GM23338 (cell line): ENCODE measurements around the gene JMJD1C. TPM values are rescaled to one million over a fixed set of nuclear protein-coding genes. Genes with fewer than 3 reads are reported as not detected.

Experiments used
- ATAC-seq: fragments of 200-7000 bp; cut with Tn5 transposase; 3 replicates; pipeline ENCODE4 v1.9.1; 2020
- DNase-seq: peaks from one replicate; pipeline ENCODE4 v3.0.0-alpha.2; 2015; ENCODE audit warnings: low spot score
- H2AFZ ChIP-seq: fragments of 200-600 bp; sonication (generic); 2 replicates; pipeline ENCODE4 v1.8.0; 2016; ENCODE audit warnings: antibody characterized with exemption, mild to moderate bottlenecking, moderate library complexity
- H3F3A ChIP-seq: fragments of 200-600 bp; sonication (generic); replicated peaks from 2 replicates; pipeline ENCODE4 v1.8.0; 2017; ENCODE audit warnings: antibody characterized with exemption, mixed run types, low read depth
- H3K27ac ChIP-seq: fragments of 200-600 bp; sonication (generic); 2 replicates; pipeline ENCODE4 v1.6.1; 2016; ENCODE audit warnings: low read depth
- H3K27me3 ChIP-seq: fragments of 200-600 bp; sonication (generic); 2 replicates; pipeline ENCODE4 v1.8.0; 2016; ENCODE audit warnings: mild to moderate bottlenecking, mixed run types, moderate library complexity; ENCODE audit not compliant: insufficient read depth
- H3K36me3 ChIP-seq: fragments of 200-600 bp; sonication (generic); 2 replicates; pipeline ENCODE4 v1.8.0; 2016; ENCODE audit warnings: mild to moderate bottlenecking; ENCODE audit not compliant: insufficient read depth
- H3K4me1 ChIP-seq: fragments of 200-600 bp; sonication (generic); 2 replicates; pipeline ENCODE4 v1.8.0; 2016; ENCODE audit warnings: mild to moderate bottlenecking, moderate library complexity; ENCODE audit not compliant: insufficient read depth
- H3K4me2 ChIP-seq: fragments of 200-600 bp; sonication (generic); 2 replicates; pipeline ENCODE4 v1.7.1; 2017; ENCODE audit warnings: mixed run types
- H3K4me3 ChIP-seq: fragments of 200-600 bp; sonication (generic); 2 replicates; pipeline ENCODE4 v1.6.1; 2016; ENCODE audit warnings: mixed run types
- H3K79me2 ChIP-seq: fragments of 200-600 bp; sonication (generic); replicated peaks from 2 replicates; pipeline ENCODE4 v1.8.0; 2017; ENCODE audit warnings: mild to moderate bottlenecking; ENCODE audit not compliant: insufficient read depth
- H3K9me2 ChIP-seq: fragments of 200-600 bp; sonication (generic); 2 replicates; pipeline ENCODE4 v1.8.0; 2017; ENCODE audit not compliant: insufficient read depth
- H4K20me1 ChIP-seq: fragments of 200-600 bp; sonication (generic); replicated peaks from 2 replicates; pipeline ENCODE4 v1.8.0; 2017; ENCODE audit warnings: mild to moderate bottlenecking; ENCODE audit not compliant: insufficient read depth
- H3K27ac Mint-ChIP-seq: 2 replicates; pipeline ENCODE4 v1.8.0; 2020; ENCODE audit warnings: inconsistent platforms, mild to moderate bottlenecking, moderate library complexity, mixed read lengths
- H3K27me3 Mint-ChIP-seq: 3 replicates; pipeline ENCODE4 v1.8.0; 2022; ENCODE audit warnings: low read depth, mild to moderate bottlenecking, moderate library complexity, mixed read lengths, inconsistent platforms; ENCODE audit not compliant: insufficient read depth, poor library complexity
- H3K36me3 Mint-ChIP-seq: 3 replicates; pipeline ENCODE4 v1.8.0; 2021; ENCODE audit warnings: low read depth, mild to moderate bottlenecking, inconsistent platforms, moderate library complexity, mixed read lengths
- H3K4me1 Mint-ChIP-seq: 3 replicates; pipeline ENCODE4 v1.8.0; 2020; ENCODE audit warnings: mild to moderate bottlenecking, inconsistent platforms, mixed read lengths
- H3K4me3 Mint-ChIP-seq: 3 replicates; pipeline ENCODE4 v1.8.0; 2021; ENCODE audit warnings: moderate library complexity, mild to moderate bottlenecking, inconsistent platforms, mixed read lengths
- H3K9me3 Mint-ChIP-seq: 3 replicates; pipeline ENCODE4 v1.8.0; 2020; ENCODE audit warnings: moderate library complexity, mild to moderate bottlenecking, inconsistent platforms, mixed read lengths
- CREB1 ChIP-seq: fragments of 250-450 bp; sonication (Bioruptor Pico); IDR thresholded peaks from 2 replicates; pipeline ENCODE4 v1.5.0; 2020; ENCODE audit warnings: low read depth, mild to moderate bottlenecking, moderate library complexity
- JUNB ChIP-seq: IDR thresholded peaks from one replicate; pipeline ENCODE4 v1.6.1; 2016; ENCODE audit warnings: antibody characterized with exemption; ENCODE audit not compliant: unreplicated experiment
- NANOG ChIP-seq: IDR thresholded peaks from 2 replicates; pipeline ENCODE4 v1.6.1; 2016; ENCODE audit warnings: antibody characterized with exemption, borderline replicate concordance
- POLR2AphosphoS5 ChIP-seq: IDR thresholded peaks from 2 replicates; pipeline ENCODE4 v1.6.1; 2016; ENCODE audit warnings: antibody characterized with exemption, low read depth
- STAT1 ChIP-seq: IDR thresholded peaks from one replicate; pipeline ENCODE4 v1.6.1; 2016; ENCODE audit warnings: antibody characterized with exemption; ENCODE audit not compliant: unreplicated experiment
- ZNF114 ChIP-seq: fragments of 250-450 bp; sonication (Bioruptor Pico); IDR thresholded peaks from 2 replicates; pipeline ENCODE4 v1.5.0; 2020; ENCODE audit warnings: mild to moderate bottlenecking, moderate library complexity
- polyA plus RNA-seq: library from polyadenylated mRNA; unstranded; fragments of >200 nt; fragmentation: Nextera tagmentation; extraction: Ambion mirVana; gene quantifications from 2 replicates; pipeline ENCODE4 v1.2.1, GENCODE V29; 2016
- total RNA-seq: library from RNA; depleted of rRNA; stranded (reverse); fragments of >200 nt; shearing (Covaris generic); gene quantifications from 2 replicates; pipeline ENCODE4 v1.2.3, GENCODE V29; 2014
- TF ChIP-seq, protein P1 (sequence below): IDR thresholded peaks from 2 replicates; pipeline ENCODE4 v1.6.1; 2016; ENCODE audit warnings: antibody characterized with exemption
- TF ChIP-seq, protein P2 (sequence below), 2 experiments: fragments of 200-600 bp in 1 of 2; sonication (generic) in 1 of 2; conservative IDR thresholded peaks; 2 replicates each; pipeline versions ENCODE4 v1.5.1 to v1.6.1; 2016 to 2017; ENCODE audit warnings: antibody characterized with exemption in 2 of 2, low read depth in 2 of 2, mild to moderate bottlenecking in 2 of 2, moderate library complexity in 1 of 2
- TF ChIP-seq, protein P3 (sequence below): IDR thresholded peaks from one replicate; pipeline ENCODE4 v1.6.1; 2018; ENCODE audit warnings: antibody characterized with exemption; ENCODE audit not compliant: unreplicated experiment
- TF ChIP-seq, protein P4 (sequence below): fragments of 250-450 bp; sonication (Bioruptor Pico); IDR thresholded peaks from 2 replicates; pipeline ENCODE4 v1.5.0; 2020; ENCODE audit warnings: mild to moderate bottlenecking, moderate library complexity

The JMJD1C gene
- total and polyA plus RNA-seq, 2 experiments from 2014 or later = 333 to 435 TPM

DNA sequence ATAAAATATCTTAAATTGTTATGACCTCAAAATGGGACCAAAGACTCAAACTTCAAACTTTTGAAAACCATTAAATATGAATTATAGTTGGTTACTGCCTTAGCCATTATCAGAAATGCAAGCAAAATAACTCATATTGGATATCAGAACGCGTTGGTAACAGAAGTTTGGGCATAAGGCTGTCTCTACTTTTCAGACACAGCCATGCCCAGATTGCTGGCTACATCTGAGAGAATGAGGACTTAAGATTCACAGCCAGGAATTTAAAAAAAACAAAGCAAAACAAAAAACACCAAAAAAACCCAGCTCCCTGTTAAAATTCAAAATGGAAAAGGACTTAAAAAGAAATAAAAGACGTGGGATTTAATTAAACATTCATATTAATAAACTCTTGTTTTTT is 161.6 kb downstream of the JMJD1C start:
- Mint-ChIP-seq H3K27me3 (peaks cover 2% of the 10 kb centered on the region), H3K27ac (no peak overlapping the region), H3K4me3 (no peak overlapping the region), H3K36me3 (no peaks in the 10 kb centered on the region), H3K9me3 (no peaks in the 10 kb centered on the region), H3K4me1 (peaks cover 3% of the 10 kb centered on the region; the same call in 1 of the 3 replicates)
- Histone ChIP-seq H3K4me2 (no peak overlapping the region), H3K4me1 (no peaks in the 10 kb centered on the region), H3K27me3 (no peaks in the 10 kb centered on the region), H3K27ac (no peak overlapping the region), H2AFZ (no peak overlapping the region), H3K36me3 (no peaks in the 10 kb centered on the region), H3F3A (no peaks in the 10 kb centered on the region), H3K9me2 (no peaks in the 10 kb centered on the region), H4K20me1 (no peaks in the 10 kb centered on the region), H3K79me2 (peaks cover 64% of the 10 kb centered on the region), H3K4me3 (no peak overlapping the region)
- ATAC-seq (no peak), DNase-seq (no peak)
- no peak for TF ChIP-seq JUNB
- no peak for TF ChIP-seq POLR2AphosphoS5
- no peak for TF ChIP-seq ZNF114 (CRISPR knock-in tag)

DNA sequence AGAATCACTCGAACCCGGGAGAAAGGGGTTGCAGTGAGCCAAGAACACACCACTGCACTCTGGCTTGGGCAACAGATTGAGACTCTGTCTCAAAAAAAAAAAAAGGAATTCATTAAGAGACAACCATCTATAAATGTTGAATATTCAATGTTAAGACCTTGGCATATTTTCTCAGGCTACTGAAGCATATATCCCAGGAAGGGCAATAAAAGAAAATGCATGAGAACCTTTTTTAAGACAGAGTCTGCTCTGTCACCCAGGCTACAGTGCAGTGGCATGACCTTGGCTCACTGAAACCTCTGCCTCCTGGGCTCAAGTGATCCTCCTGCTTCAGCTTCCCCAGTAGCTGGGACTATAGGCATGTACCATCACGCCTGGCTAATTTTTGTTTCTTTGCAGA is 165.0 kb downstream of the JMJD1C start:
- no peaks in the 10 kb centered on the region for H3K9me2 ChIP-seq
- H3K36me3 ChIP-seq = no peaks in the 10 kb centered on the region
- 0 out of 2 replicates have a peak, but pooled peaks cover 4% of the 10 kb centered on the region for H4K20me1 ChIP-seq
- H3K4me3 Mint-ChIP-seq = no peak overlapping the region
- peaks cover 3% of the 10 kb centered on the region; the same call in 1 of the 3 replicates for H3K36me3 Mint-ChIP-seq
- no peaks in the 10 kb centered on the region for H3K9me3 Mint-ChIP-seq
- no peak overlapping the region for H3K4me2 ChIP-seq
- DNase-seq (no peak), ATAC-seq (no peak)
- no peak overlapping the region for H3K27ac Mint-ChIP-seq
- H3K79me2 ChIP-seq = peaks cover 70% of the 10 kb centered on the region
- no peaks in the 10 kb centered on the region for H3K27me3 ChIP-seq
- no peaks in the 10 kb centered on the region for H3F3A ChIP-seq
- no peak overlapping the region for H3K27ac ChIP-seq
- peaks cover 3% of the 10 kb centered on the region; the same call in 2 of the 3 replicates for H3K4me1 Mint-ChIP-seq
- H3K27me3 Mint-ChIP-seq = peaks cover 2% of the 10 kb centered on the region
- no peak overlapping the region for H2AFZ ChIP-seq
- H3K4me1 ChIP-seq = no peaks in the 10 kb centered on the region
- no peak overlapping the region for H3K4me3 ChIP-seq
- TF ChIP-seq, protein P1, sequence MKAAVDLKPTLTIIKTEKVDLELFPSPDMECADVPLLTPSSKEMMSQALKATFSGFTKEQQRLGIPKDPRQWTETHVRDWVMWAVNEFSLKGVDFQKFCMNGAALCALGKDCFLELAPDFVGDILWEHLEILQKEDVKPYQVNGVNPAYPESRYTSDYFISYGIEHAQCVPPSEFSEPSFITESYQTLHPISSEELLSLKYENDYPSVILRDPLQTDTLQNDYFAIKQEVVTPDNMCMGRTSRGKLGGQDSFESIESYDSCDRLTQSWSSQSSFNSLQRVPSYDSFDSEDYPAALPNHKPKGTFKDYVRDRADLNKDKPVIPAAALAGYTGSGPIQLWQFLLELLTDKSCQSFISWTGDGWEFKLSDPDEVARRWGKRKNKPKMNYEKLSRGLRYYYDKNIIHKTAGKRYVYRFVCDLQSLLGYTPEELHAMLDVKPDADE = no peak
- TF ChIP-seq, protein P2, sequence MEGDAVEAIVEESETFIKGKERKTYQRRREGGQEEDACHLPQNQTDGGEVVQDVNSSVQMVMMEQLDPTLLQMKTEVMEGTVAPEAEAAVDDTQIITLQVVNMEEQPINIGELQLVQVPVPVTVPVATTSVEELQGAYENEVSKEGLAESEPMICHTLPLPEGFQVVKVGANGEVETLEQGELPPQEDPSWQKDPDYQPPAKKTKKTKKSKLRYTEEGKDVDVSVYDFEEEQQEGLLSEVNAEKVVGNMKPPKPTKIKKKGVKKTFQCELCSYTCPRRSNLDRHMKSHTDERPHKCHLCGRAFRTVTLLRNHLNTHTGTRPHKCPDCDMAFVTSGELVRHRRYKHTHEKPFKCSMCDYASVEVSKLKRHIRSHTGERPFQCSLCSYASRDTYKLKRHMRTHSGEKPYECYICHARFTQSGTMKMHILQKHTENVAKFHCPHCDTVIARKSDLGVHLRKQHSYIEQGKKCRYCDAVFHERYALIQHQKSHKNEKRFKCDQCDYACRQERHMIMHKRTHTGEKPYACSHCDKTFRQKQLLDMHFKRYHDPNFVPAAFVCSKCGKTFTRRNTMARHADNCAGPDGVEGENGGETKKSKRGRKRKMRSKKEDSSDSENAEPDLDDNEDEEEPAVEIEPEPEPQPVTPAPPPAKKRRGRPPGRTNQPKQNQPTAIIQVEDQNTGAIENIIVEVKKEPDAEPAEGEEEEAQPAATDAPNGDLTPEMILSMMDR (conservative IDR thresholded peaks at IDR 0.05; ENCODE audit: low read depth in 2 of 2) = no peak
- TF ChIP-seq CREB1 (CRISPR knock-in tag) (no peak), JUNB (no peak), NANOG (no peak), STAT1 (no peak)
- TF ChIP-seq, protein P3, sequence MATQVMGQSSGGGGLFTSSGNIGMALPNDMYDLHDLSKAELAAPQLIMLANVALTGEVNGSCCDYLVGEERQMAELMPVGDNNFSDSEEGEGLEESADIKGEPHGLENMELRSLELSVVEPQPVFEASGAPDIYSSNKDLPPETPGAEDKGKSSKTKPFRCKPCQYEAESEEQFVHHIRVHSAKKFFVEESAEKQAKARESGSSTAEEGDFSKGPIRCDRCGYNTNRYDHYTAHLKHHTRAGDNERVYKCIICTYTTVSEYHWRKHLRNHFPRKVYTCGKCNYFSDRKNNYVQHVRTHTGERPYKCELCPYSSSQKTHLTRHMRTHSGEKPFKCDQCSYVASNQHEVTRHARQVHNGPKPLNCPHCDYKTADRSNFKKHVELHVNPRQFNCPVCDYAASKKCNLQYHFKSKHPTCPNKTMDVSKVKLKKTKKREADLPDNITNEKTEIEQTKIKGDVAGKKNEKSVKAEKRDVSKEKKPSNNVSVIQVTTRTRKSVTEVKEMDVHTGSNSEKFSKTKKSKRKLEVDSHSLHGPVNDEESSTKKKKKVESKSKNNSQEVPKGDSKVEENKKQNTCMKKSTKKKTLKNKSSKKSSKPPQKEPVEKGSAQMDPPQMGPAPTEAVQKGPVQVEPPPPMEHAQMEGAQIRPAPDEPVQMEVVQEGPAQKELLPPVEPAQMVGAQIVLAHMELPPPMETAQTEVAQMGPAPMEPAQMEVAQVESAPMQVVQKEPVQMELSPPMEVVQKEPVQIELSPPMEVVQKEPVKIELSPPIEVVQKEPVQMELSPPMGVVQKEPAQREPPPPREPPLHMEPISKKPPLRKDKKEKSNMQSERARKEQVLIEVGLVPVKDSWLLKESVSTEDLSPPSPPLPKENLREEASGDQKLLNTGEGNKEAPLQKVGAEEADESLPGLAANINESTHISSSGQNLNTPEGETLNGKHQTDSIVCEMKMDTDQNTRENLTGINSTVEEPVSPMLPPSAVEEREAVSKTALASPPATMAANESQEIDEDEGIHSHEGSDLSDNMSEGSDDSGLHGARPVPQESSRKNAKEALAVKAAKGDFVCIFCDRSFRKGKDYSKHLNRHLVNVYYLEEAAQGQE = no peak
- TF ChIP-seq, protein P4, sequence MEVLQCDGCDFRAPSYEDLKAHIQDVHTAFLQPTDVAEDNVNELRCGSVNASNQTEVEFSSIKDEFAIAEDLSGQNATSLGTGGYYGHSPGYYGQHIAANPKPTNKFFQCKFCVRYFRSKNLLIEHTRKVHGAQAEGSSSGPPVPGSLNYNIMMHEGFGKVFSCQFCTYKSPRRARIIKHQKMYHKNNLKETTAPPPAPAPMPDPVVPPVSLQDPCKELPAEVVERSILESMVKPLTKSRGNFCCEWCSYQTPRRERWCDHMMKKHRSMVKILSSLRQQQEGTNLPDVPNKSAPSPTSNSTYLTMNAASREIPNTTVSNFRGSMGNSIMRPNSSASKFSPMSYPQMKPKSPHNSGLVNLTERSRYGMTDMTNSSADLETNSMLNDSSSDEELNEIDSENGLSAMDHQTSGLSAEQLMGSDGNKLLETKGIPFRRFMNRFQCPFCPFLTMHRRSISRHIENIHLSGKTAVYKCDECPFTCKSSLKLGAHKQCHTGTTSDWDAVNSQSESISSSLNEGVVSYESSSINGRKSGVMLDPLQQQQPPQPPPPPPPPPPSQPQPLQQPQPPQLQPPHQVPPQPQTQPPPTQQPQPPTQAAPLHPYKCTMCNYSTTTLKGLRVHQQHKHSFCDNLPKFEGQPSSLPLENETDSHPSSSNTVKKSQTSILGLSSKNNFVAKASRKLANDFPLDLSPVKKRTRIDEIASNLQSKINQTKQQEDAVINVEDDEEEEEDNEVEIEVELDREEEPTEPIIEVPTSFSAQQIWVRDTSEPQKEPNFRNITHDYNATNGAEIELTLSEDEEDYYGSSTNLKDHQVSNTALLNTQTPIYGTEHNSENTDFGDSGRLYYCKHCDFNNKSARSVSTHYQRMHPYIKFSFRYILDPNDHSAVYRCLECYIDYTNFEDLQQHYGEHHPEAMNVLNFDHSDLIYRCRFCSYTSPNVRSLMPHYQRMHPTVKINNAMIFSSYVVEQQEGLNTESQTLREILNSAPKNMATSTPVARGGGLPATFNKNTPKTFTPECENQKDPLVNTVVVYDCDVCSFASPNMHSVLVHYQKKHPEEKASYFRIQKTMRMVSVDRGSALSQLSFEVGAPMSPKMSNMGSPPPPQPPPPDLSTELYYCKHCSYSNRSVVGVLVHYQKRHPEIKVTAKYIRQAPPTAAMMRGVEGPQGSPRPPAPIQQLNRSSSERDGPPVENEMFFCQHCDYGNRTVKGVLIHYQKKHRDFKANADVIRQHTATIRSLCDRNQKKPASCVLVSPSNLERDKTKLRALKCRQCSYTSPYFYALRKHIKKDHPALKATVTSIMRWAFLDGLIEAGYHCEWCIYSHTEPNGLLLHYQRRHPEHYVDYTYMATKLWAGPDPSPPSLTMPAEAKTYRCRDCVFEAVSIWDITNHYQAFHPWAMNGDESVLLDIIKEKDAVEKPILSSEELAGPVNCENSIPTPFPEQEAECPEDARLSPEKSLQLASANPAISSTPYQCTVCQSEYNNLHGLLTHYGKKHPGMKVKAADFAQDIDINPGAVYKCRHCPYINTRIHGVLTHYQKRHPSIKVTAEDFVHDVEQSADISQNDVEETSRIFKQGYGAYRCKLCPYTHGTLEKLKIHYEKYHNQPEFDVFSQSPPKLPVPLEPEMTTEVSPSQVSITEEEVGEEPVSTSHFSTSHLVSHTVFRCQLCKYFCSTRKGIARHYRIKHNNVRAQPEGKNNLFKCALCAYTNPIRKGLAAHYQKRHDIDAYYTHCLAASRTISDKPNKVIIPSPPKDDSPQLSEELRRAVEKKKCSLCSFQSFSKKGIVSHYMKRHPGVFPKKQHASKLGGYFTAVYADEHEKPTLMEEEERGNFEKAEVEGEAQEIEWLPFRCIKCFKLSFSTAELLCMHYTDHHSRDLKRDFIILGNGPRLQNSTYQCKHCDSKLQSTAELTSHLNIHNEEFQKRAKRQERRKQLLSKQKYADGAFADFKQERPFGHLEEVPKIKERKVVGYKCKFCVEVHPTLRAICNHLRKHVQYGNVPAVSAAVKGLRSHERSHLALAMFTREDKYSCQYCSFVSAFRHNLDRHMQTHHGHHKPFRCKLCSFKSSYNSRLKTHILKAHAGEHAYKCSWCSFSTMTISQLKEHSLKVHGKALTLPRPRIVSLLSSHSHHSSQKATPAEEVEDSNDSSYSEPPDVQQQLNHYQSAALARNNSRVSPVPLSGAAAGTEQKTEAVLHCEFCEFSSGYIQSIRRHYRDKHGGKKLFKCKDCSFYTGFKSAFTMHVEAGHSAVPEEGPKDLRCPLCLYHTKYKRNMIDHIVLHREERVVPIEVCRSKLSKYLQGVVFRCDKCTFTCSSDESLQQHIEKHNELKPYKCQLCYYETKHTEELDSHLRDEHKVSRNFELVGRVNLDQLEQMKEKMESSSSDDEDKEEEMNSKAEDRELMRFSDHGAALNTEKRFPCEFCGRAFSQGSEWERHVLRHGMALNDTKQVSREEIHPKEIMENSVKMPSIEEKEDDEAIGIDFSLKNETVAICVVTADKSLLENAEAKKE (CRISPR knock-in tag) = no peak
